22Rv1 (cell line): ENCODE data around the gene TLX1.

Experiments used
- ZFX ChIP-seq: fragments of 450-650 bp; IDR thresholded peaks from 2 replicates; pipeline ENCODE4 v1.6.1; 2017; ENCODE audit warnings: antibody characterized with exemption, borderline replicate concordance
- TF ChIP-seq, protein P1 (sequence below): fragments of 450-650 bp; IDR thresholded peaks from 2 replicates; pipeline ENCODE4 v1.5.1; 2017; ENCODE audit warnings: mild to moderate bottlenecking

- TF ChIP-seq, protein P1, sequence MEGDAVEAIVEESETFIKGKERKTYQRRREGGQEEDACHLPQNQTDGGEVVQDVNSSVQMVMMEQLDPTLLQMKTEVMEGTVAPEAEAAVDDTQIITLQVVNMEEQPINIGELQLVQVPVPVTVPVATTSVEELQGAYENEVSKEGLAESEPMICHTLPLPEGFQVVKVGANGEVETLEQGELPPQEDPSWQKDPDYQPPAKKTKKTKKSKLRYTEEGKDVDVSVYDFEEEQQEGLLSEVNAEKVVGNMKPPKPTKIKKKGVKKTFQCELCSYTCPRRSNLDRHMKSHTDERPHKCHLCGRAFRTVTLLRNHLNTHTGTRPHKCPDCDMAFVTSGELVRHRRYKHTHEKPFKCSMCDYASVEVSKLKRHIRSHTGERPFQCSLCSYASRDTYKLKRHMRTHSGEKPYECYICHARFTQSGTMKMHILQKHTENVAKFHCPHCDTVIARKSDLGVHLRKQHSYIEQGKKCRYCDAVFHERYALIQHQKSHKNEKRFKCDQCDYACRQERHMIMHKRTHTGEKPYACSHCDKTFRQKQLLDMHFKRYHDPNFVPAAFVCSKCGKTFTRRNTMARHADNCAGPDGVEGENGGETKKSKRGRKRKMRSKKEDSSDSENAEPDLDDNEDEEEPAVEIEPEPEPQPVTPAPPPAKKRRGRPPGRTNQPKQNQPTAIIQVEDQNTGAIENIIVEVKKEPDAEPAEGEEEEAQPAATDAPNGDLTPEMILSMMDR, result no peak
- TF ChIP-seq ZFX, result no peak
Measured at GRCh38 chr10:101085846-101086245, 45.3 kb upstream of the TLX1 start.
